ENCODE results near the gene CRYAB.
"Not testable (repeated sequence)": the region's sequence is repeated elsewhere in the genome, so short reads cannot be mapped to it uniquely, and the experiment has no call there.

The CRYAB gene

DNA sequence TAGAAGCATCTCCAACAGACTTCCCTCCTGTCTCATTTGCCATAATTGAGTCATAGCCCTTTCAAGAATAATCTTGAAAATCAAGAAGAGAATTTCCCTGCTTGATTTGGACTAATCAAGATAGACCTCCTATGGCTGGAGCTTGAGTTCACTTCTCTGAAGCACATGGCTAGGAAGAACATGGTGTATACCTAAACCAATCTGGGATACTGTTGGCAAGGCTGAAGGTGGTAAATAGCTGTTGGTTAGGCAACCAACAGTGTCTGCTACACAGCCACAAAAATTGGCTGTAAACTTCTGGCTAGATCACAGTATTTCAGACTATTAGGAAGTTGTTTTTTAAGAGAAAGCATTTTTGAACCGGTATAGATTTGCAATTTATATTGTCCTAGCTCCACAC is 4.9 kb downstream of the CRYAB start:
- DNase-seq: no peak

GRCh38 chr11:111905411-111905810 is 6.2 kb downstream of the CRYAB start:
- DNase-seq: no peak

GRCh38 chr11:111886844-111887243 is 24.7 kb downstream of the CRYAB start:
- DNase-seq: no peak

GRCh38 chr11:111886032-111886431 is 25.5 kb downstream of the CRYAB start:
- no peak for DNase-seq

DNA sequence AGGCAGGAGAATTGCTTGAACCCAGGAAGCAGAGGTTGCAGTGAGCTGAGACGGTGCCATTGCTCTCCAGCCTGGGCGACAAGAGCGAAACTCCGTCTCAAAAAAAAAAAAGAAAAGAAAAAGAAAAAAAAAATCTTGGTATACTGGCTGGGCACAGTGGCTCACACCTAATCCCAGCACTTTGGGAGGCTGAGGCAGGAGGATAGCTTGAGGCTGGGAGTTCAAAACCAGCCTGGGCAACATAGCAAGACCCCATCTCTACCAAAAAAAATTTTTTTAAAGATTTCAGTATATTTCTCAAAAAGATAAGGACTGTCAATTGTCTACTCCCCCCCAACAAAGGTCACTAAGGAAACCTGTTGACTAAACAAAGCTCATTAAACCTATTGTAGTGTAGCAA is 26.5 kb downstream of the CRYAB start:
- not testable (repeated sequence) for DNase-seq

GRCh38 chr11:111882202-111882601 is 29.4 kb downstream of the CRYAB start:
- DNase-seq: no peak

GRCh38 chr11:111879637-111879960 is 32.0 kb downstream of the CRYAB start:
- DNase-seq: no peak

DNA sequence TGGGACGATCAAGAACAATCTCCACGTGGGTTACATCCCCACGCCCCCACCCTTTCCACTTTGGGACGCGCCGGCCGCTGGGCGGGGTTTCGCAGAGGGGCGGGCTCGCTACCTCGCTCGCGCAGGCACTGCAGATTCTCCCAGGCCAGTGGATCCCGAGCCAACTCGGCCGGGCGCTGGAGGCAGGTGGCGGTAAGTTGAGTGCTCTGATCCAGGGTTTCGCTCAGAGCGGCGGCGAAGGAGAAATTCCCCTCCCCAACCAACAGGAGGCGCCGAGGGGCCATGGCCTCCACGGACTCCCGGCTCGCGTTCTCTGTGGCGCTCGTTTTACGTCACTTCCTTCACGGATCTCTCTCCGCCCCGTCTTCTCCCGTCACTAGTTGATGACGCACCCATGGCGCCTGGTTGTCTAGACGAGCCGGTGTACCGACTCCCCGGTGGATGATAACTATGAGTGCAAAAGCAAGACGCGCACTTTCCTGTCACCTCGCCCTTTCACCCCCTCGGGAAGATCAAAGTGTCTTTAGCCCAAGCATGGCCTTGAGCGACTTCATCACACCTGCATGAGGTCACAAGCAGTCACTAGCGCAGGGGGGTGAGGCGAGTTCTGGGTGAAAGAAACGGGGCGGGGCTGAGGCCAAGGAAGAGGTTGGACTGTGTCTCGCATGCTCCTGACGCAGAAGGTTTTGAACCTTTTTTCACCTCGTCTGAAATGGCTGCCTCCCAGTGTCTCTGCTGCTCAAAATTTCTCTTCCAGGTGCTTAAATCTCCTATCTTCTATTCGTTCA is 32.5 kb downstream of the CRYAB start, which contains the start of the genes CFAP68 and FDXACB1:
Gene CFAP68, plus strand, starts transcription at position 693 of the 788 bp plus-strand sequence. Its CDS starts 20 bp downstream, at position 713.
Gene FDXACB1, minus strand, starts transcription at position 317 of the 788 bp plus-strand sequence. Its CDS starts 33 bp downstream, at position 284.
- DNase-seq: peak; percentile 99

DNA sequence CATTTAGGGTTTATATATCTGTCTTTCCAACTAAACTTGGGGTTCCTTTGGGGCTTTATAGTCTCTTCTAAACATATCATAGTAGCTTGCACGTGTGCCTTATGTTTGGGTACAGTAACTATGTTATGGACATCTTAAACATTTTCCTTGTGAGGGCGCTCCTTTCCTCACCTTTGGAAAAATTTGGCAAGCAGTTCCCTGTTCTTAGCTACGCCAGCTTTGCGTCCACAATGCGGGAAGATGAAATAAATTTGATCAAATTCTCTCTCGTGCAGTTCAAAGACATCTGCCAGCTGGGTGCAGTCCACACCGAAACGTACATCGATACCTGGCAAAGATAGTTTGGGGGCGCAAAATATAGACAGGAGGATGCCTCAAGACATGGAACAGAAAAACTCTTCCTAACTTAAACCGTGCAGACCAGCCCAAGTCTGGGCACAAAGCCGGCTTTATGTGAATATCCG is 33.2 kb downstream of the CRYAB start:
- no peak for DNase-seq

DNA sequence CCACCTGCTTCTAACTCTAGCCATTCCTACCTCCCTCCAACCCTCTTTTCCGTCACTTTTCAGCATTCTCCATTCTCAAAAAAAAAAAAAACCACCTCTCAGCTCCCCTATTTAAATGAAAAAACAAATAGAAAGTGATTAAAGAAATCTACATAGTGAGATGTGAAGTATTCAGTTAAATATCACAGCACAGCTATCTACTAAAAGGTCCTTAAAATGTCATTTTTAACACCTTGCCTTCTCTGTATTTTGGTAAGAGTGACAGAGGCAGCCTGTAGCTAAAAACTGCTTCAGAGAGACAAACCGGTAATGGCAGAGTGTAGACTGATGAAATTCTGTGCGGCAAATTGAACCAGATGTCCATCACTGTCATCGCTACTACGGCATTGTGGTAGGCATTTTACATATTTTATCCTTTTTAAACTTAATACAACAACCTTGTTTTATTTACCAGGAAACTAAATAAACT is 39.8 kb downstream of the CRYAB start:
- no peak for DNase-seq

GRCh38 chr11:111870886-111871692 is 40.5 kb downstream of the CRYAB start, which contains the start of gene ALG9:
ALG9 (minus strand) TSS chr11:111871581; CDS start chr11:111871482, 99 bp downstream.
- DNase-seq: peak; percentile 94

GRCh38 chr11:111870522-111870885 is 41.1 kb downstream of the CRYAB start:
- no peak for DNase-seq

DNA sequence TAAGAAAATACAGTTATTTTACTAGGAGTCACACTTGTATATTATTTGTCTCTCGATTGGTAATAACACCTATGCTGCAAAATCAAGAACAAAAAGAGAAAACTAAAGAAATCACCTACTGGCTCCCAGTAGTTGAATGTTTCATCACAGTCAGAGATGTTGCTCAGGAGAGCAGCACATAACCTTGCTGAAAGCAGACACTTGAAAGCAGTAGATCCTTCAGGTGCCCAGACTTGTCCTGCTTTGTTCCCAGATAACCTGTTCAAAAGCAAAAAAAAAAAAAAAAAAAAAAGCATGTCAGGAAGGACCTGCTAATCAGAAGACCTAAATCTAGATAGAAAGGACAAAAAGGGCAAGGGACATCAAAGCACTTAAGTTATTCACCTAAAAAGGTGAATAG is 41.5 kb downstream of the CRYAB start:
- no peak for DNase-seq

DNA sequence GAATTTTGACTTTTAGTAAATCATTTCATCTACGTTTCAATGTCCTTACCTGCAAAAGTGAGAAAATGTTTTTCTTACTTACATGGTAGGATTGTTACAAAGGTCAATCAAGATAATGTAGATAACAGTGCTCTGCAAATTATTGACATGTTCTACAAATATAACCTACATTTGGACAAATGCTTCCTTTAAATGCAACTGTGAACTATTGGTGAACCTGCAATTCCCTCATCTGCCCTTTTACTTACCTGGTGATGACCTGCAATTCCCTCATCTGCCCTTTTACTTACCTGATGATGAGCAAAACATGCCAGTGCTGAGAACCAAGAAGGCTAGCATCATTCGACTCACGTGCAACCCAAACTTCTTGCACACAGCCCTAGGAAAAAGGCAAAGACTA is 51.3 kb downstream of the CRYAB start:
- DNase-seq: no peak
